HG02840 (cell line): ENCODE results near the gene NFASC.

ENCODE experiments used
- ATAC-seq: cut with Tn5 transposase; IDR thresholded peaks from one replicate; pipeline ENCODE4 v1.9.1; 2021; ENCODE audit warnings: mild to moderate bottlenecking, moderate library complexity, moderate number of reproducible peaks; ENCODE audit not compliant: unreplicated experiment, low FRiP score

Gene NFASC

DNA sequence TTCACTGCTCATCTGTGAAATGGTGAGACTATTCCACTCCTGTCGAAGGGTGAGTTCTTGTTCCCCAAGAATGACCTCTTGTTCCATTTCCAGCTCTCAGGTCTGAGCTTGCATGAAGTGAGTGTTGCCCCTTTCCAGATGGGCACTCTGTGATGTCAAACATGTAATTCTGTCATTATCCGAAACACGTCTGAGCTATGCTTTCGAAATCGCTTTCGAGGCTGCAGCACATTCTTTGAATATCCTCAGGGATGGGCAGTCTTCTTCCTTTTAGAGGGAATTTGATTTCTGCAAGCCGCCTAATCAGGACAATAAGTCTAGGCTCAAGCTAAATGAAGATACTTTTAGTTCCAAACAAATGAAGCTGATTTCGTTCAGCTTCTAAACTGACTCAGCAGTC is 15.1 kb downstream of the NFASC start:
- no peak for ATAC-seq

DNA sequence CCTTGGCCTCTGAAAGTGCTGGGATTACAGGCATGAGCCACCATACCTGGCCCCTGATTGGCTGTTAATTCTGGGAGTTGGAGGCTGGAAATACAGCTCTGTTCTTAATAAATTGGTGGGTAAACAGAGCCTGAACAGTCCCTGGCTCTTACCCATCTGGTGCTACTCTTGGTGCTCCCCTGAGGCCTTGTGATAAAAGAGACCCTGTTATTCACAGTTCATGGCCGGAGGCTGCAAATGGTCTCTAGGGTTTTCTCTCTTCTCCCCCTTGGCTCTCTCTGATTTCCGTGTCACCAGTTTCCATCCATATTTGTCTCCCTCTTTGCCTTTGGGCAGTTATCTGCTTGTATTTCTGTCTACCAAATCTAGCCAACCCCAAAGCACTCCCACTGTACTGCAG is 17.2 kb downstream of the NFASC start:
- ATAC-seq: no peak

DNA sequence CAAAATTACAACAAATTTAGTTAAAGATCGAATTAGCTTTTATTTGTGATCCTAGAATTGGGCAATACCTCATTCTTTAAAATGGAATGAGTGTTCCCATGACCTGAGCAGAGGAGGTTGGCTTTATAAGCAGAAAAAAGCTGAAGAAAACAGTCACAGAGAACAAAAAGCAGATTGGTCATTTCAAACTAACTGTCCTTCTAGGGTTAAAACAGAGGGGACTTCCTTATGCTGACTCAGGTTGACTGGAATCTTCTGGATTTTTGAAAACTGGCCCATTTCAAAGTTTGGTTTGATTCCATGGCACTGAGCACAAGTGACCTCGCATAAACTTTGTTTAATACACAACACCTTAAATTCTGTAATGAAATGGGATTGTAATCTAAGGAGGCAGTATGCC is 17.6 kb downstream of the NFASC start:
- ATAC-seq: no peak

DNA sequence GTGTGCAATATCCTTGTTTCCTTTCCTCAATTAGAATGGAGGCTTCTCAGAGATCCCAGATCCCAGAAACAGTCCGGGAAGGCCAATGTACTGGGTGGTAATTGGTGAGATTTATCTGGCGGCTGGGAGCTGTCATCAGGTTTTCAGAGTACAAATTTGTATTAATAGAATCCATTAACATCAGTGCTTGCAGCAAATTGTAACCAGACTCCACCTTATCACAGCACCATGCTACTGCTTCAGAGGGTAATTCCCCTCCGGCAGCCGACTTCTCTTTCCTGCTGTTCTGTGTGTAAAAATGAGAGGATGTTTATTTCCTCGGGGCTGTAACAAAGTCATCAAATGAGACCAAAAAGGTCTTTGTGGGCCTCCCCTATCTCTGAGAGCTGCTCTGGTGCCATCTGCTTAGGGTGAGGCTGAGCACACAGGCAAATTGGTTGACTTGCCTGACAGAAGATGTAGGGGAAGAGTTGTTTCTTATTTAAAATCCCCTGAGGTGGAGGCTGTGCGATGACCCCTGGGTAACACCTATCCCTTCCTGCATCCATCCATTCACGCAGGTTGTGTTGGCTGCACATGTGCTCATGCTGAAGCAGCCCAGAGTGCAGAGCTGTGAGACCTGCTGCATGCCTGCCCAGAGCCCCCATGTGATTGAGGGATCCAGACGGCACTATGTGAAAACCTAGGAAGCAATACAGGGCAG is 19.2 kb downstream of the NFASC start:
- ATAC-seq: no peak

- ATAC-seq: no peak
These were observed 21.2 kb downstream of the NFASC start for GRCh38 chr1:204891860-204892259.

DNA sequence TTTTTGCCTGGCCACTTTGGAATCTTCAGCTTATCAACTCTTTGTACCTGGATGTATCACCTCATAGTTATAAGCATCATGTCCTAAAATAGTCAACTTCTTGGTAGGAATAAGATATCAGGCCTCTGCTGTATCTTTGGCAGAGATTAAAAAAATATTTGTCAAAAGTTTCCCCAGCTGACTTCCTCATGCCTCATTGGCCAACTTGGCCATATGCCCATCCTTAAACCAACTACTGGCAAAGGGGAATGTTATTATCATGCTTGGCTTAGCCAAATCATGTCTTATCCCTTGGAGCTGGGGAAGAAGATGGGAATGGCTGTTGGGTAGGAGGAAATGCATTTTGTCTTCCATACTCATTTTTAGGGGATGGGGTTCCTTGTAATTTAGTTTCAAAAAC is 23.4 kb downstream of the NFASC start:
- ATAC-seq: no peak

DNA sequence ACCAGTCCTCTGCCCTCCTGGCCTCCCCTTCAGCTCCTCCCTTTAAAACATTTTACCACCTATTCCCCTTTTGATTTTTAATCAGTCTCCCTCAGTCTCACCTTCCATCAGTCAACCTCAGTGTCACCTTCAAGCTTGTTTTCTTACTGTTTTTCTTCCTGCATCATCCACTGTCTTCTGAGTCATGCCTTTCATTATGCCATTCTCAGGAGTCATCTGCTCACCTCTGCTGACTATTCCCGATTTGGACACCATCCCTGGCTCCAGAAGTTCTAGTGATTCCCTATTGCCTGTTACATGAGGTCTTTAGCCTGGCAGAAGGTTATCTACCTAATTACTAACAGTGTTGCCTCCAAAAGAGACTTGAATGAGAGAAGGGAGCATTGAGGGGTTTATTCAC is 23.9 kb downstream of the NFASC start:
- no peak for ATAC-seq

DNA sequence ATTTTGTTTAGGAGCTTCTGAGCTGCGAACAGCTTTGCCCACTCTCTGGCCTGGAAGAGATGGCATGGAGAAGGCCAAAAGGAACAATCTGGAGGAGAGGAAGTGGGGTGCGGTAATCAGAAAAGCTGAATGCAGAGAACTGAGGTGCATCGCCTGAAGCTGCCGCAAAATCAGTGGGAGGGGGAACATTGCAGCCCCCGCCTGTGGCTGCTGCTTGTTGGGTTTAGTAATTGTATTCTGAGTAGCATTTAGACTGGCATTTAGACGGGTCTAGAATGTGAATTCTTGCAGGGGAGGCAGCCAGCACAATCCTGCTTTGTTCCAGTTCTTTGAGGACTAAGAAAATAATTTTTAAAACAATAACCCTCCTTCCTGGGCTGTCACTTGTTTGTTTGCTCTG is 25.4 kb downstream of the NFASC start:
- no peak for ATAC-seq

GRCh38 chr1:204896787-204897469 is 26.3 kb downstream of the NFASC start:
- ATAC-seq: no peak

DNA sequence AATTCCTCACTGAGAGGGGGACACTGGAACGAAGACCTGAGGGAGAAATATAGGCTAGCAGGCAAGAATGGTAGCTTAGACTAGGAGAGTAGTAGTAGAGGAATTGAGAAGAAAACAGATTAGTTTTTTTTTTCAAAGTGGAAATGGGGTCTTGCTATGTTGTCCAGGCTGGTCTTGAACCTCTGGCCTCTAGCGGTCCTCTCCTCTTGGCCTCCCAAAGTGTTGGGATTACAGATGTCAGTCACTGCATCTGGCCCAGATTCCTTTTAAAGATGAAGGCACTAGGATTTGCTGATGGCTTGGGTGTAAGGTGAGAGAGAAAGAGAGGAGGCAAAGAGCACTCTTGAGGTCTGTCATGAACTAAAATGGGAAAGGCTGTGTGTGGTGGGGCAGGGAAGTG is 30.1 kb downstream of the NFASC start:
- no peak for ATAC-seq

GRCh38 chr1:204902671-204903070 is 32.0 kb downstream of the NFASC start:
- ATAC-seq: no peak

- no peak for ATAC-seq
These were observed 33.7 kb downstream of the NFASC start for GRCh38 chr1:204904228-204904810.

- ATAC-seq: no peak
These were observed 38.4 kb downstream of the NFASC start for GRCh38 chr1:204909109-204909508.

GRCh38 chr1:204915861-204916495 is 45.3 kb downstream of the NFASC start:
- no peak for ATAC-seq

DNA sequence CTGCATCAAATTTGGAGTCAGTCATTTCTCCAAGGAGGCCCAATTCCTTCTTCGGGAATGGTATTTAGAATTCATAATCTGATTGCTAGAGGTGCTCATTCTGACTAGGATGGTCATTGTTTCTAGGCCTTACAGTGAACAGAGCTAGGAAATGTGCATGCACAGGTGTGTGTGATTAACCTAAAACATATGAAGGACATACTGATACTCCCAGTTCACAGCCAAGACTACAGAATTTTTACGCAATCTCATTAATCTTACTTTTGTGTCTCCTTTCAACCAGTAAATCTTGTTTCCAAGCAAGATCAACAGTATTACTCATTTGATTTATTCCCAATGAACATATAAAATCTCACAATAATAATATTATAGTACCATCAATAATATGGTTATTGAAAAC is 47.1 kb downstream of the NFASC start:
- no peak for ATAC-seq

GRCh38 chr1:204920511-204920910 is 49.8 kb downstream of the NFASC start:
- ATAC-seq: no peak

GRCh38 chr1:204920967-204921366 is 50.3 kb downstream of the NFASC start:
- no peak for ATAC-seq

DNA sequence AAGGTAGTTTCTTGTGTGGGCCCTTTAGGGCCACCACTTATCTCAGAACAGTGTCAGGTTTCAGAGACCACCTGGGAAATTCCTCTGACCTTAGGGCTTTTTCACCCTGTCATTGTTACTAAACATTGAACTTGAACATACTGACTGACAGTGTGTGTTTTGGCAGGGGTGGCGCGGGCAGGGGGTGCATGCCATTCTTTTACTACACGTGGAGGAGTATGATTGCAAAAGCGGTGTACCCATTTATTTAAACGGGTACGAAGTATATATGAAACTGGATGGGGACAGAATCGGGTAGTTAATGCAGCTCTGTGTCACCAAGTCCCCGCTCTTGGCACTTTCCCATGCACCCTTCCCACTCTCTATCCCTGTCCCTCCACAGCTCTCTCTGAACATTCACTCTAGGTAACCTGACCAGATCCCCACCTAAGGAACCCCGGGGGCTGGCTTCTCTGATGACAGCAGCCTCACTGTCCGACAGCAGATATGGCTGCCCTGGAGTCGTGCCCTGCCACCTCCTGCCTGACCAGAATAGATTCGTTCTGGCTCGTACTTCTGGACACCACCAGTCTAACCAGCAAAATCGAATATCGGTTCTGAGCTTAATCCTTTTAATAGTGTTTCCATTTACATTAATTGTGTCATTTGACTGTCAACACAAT is 51.3 kb downstream of the NFASC start:
- no peak for ATAC-seq

- no peak for ATAC-seq
These were observed 52.5 kb downstream of the NFASC start for GRCh38 chr1:204923201-204923600.

GRCh38 chr1:204923626-204924012 is 53.0 kb downstream of the NFASC start:
- ATAC-seq: no peak
